ENCODE data around the gene PSTPIP1.
"Not testable (repeated sequence)": the region's sequence is repeated elsewhere in the genome, so short reads cannot be mapped to it uniquely, and the experiment has no call there.

PSTPIP1 gene

DNA sequence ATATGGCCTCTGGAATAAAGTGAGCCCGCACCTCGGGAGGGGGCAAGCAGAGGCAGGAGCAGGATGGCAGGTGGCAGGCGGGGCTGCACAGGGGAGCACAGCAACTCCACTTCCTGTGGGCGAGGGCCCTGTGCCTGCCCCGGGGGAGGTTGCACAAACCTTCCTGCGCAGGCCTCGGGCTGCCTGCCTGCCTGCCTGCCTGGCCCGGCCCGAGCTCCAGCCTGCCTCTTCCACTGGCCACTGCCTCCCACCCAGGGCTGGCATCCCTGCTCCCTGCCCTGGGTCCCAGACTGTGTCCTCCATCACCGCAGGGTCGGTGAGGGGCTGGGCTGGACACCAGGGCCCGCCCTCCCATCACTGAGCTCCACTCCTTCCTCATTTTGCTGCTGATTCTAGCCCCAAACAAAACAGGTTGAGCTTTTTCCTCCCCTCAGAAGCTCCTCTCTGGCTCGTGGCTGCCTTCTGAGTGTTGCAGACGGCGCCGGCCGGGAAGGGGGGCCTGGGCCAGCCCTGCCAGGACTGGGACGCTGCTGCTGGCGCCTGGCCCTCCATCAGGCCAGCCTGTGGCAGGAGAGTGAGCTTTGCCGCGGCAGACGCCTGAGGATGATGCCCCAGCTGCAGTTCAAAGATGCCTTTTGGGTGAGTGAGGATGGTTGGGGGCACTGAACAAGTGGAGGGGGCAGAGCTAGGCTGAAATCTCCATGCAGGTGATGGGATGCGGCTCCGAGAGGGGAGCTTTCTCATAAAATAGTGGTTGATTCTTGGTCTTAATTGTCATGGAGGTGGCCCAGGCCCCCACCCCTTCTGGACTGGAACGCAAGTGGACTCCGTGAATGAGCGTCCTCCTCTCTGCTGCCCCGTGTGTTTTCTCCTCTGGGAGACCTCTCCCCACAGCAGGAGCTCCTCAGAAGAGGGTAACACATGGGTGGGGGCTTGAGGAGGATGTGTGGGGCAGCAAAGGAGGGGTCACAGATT lies at the start of gene PSTPIP1:
PSTPIP1 (plus strand) TSS at position 156 of the 975 bp plus-strand sequence; CDS start at position 604, 448 bp downstream.
- DNase-seq = peak; percentile 20

- no peak for DNase-seq
Measured at GRCh38 chr15:76945494-76946093, 49.3 kb upstream of the PSTPIP1 start.

DNA sequence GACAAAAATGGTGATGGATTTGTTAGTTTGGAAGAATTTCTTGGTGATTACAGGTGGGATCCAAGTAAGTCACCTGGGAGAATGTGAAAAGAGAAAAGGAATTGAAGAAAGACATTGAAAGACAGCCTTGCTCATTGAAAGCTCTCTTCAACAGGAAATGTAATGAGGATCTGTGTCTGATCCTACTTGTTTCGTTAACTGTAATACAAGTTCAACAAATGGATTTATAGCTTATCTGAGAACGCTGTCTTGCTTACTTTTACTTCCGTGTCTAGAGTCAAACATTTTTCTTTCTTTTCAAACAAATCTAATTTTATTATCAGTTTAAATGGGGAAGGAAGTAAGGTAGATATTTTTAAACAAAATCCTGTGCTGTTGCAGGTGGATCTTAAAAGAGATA lies 47.5 kb upstream of the PSTPIP1 start:
- no peak for DNase-seq

GRCh38 chr15:76951220-76951619 lies 43.7 kb upstream of the PSTPIP1 start:
- DNase-seq = no peak

DNA sequence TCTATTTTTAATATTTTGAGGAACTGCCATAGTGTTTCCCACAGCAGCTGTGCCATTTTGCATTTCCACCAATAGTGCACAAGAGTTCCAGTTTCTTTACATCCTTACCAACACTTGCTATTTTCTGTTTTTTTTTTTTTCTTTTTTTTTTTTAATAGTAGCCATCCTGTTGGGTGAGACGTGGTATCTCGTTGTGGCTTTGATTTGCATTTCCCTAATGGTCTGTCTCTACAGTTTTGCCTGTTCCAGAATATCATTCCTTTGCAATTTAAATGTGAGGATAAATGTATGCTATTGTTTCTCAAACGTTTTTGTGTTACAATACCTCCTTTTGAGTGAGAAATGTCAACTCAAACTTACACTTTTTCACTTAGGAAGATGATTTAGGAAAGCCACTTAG lies 41.0 kb upstream of the PSTPIP1 start:
- no peak for DNase-seq

- DNase-seq = no peak
Measured at GRCh38 chr15:76954744-76955143, 40.2 kb upstream of the PSTPIP1 start.

DNA sequence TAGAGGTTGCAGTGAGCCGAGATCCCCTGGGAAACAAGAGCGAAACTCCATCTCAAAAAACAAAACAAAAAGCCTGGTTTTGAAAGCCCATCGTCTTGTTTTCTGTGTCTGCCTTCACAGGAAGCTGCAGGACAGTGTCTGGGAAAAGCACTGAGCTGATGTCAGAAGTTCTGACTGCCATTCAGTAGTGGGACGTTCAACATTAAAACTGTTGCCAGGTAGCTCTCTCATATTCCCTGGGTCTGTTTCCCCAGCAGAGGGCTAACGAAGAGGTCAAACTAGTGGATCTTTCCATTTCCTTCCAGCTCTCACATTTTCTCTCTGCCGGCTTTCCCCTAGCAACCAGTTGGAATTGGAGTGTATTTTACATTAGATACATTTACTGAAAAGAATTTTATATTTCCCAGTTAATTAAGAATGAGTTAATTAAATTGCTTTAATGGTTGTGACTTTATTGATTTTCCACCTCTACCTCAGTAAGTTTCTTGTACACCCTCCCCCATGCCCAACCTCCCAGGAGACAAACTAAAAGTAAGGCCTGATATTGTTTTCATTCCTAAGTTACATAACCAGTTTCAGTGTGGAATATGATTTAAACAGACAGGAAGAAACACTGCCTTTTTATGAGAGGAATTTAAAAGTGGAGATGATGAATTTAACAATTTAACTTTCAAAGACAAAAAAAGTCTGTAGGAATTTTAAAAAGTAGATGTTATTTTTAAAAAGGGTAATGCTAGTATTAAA lies 33.5 kb upstream of the PSTPIP1 start:
- no peak for DNase-seq

DNA sequence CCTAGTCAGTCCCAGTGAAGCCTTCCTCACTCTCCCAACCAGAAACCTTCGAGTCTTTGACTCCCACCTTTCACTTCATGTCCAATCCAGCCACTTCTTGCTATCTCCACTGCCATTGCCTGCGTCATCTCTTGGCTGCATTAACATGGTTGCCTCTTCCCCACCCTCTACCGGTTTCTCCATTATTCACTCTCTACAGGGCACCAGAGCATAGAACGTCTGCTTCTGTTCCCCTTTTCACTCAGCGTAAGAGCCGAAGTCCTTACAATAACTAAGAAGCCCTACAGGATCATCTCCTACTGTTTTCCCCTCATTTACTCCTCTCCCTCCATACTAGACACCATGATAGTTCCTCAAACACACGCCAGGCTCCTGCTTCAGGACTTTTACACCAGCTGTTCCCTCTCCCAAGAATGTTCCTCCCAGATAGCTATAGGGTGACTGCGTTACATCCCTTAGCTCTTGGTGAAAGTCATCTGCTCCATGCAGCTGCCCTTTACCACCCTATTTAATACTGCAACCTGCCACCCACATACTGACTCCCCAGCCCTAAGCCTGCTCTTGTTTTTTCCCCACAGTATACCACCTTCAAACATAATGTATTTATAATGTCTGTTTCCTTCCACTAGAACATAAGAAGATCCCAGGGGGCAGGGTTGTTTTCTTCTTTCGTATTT lies 32.5 kb upstream of the PSTPIP1 start:
- DNase-seq = no peak

GRCh38 chr15:76963596-76963995 lies 31.3 kb upstream of the PSTPIP1 start:
- DNase-seq = no peak

- no peak for DNase-seq
Measured at GRCh38 chr15:76964157-76964556, 30.8 kb upstream of the PSTPIP1 start.

- not testable (repeated sequence) for DNase-seq
Measured at GRCh38 chr15:76966051-76966450, 28.9 kb upstream of the PSTPIP1 start.

DNA sequence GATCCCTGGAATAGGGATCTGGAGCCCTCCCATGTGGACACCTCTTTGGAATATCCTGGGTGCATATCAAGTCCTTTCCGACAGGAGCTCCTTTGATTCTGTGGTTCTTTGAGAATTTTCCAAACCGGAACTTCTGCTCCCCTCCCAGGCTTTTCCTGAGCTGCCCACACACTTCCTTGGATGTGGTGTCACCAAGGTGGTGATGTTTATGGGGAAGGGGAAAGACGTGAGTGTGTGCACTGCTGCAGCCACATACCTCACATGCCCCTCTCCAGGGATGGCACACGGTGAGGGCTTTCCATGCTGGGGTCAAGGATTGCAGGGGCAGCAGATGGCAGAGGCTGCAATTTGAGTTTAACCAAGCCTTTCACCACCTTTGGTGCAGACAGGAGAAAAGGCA lies 27.9 kb upstream of the PSTPIP1 start:
- no peak for DNase-seq

DNA sequence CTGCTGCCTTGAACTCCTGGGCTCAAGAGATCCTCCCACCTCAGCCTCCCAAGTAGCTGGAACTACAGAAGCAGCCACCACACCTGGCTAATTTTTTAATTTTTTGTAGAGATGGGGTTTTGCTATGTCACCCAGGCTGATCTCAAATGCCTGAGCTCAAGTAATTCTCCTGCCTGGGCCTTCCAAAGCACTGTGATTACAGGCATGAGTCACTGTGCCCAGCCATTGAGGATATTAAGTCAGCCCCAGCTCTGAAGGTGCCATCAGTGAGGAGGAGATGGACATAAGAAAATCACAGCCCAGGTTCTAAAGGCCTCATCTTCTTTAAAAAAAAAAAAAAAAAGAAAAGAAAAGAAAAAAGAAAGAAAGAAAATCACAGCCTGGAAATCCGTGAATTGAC lies 26.6 kb upstream of the PSTPIP1 start:
- DNase-seq = no peak

GRCh38 chr15:76972389-76973361 lies 22.3 kb upstream of the PSTPIP1 start:
- DNase-seq = no peak

DNA sequence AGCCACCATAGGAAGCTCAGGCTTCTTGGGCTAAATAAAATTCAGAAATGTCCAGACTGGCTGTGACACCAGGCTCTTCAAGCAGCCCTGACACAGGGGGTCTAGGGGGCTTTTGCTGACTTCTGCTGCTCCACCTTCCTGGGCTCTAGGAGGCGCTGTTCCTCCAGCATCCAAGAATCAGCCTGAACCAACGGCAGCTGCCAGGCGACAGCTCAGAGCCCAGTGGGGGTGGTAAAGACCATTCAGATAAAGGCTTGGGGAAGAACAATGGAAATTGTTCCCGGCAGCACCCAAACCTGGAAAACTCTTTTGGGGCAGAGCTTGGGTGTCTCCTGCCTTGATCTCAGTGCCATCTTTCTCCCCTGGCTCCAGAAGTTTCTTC lies 21.6 kb upstream of the PSTPIP1 start:
- DNase-seq = no peak

DNA sequence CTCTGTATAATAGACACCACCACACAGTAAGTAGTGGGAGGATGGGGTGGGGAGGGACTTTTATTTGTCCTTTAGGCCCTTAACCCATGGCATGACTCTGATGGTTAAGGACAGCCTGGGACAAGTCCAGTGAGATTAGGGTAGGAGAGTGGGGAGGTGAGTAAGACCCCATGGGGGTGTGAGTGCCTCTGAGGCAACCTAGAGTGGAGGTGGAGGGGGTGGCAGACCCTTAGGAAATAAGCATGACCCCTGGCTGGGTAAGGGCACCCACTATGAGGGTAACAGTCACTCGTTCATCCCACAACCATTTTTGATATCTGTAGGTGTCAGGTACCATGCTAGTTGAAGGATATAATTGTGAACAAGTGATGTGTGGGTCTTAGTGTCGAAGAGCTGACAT lies 21.0 kb upstream of the PSTPIP1 start:
- DNase-seq = no peak

DNA sequence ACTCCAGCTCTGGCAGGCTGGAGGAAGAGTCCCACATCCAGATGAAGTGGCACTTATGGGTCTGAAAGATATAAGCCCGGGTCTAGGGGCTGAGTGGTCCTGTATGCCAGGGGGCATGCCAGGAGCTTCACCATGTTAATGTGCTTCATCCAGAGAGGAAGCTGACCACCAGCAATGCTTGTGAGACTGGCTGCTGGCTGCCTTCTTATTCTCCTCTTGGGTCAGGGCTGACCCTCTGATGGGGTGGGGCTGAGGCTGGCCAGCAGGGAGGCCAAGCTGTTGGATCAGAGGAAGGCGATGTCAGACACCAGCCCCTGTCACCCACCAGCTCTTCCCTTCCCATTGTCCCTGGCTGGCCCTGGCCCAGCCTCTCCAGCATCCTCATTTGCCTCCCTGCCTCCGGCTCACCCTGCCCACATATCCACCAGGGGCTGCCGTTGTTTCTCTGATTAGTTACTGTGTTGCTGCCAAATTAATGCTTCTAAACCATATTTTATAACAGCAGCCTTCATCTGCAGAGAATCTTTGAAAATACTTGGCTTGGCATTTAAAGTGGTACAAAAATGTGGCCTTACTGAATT lies 20.4 kb upstream of the PSTPIP1 start:
- no peak for DNase-seq

DNA sequence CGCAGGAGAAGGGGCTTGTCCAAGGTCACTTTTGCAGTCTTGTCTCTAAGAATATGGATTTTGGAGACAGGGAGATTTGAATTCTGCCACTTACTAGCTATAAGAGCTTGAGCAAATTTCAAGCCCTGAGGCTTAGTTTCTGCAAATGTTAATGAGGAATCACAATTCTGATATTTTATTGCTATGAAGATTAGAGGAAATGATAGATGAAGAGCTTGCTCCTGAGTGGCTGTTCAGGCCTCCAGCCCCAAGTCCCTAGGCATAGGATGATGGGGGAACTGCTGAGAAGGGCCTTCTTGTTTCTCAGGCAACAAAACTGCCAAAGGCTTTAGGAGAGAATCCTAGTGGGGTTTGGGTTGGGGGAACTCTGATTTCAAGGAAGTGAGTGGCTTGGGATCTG lies 18.8 kb upstream of the PSTPIP1 start:
- DNase-seq = no peak

GRCh38 chr15:76976572-76977270 lies 18.2 kb upstream of the PSTPIP1 start:
- DNase-seq = no peak

DNA sequence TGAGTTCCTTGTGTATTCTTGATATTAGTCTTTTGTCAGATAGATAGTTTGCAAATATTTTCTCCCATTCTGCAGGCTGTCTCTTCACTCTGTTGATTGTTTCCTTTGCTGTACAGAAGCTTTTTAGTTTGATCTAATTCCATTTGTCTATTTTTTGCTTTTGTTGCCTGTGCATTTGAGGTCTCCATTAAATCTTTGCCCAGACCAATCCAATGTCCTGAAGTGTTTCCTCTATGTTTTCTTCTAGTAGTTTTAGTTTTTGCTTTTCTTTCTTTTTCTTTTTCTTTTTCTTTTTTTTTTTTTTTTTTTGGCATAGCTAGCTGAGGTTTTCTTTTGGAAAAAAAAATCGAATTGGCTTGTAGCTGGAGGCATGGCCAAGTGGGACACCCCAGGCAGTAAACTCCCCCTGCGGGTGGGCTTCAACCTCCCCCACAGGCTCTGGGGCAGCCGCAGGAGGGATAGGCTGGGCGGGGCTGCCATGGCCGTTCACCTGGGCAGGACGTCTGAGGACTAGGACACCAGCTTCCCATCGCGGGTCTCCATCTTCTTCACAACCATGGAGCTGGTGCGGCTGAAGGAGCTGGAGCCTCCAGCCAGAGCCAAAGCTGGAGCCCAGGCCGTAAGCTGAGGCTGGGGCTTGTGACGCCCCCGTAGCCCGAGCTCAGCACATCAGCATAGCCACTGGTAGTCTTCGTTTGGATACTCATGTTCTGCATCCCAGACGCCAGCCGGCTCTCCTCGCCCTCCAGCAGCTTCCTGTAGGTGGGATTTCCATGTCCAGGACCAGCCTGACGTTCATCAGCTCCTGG lies 16.2 kb upstream of the PSTPIP1 start:
- DNase-seq = no peak
